ENCODE results near the gene CRHR1. TPM values are rescaled to one million over a fixed set of nuclear protein-coding genes. Genes with fewer than 3 reads are reported as not detected.

Gene CRHR1
- total RNA-seq, 1 experiment from 2014 or later: 0.48 TPM

DNA sequence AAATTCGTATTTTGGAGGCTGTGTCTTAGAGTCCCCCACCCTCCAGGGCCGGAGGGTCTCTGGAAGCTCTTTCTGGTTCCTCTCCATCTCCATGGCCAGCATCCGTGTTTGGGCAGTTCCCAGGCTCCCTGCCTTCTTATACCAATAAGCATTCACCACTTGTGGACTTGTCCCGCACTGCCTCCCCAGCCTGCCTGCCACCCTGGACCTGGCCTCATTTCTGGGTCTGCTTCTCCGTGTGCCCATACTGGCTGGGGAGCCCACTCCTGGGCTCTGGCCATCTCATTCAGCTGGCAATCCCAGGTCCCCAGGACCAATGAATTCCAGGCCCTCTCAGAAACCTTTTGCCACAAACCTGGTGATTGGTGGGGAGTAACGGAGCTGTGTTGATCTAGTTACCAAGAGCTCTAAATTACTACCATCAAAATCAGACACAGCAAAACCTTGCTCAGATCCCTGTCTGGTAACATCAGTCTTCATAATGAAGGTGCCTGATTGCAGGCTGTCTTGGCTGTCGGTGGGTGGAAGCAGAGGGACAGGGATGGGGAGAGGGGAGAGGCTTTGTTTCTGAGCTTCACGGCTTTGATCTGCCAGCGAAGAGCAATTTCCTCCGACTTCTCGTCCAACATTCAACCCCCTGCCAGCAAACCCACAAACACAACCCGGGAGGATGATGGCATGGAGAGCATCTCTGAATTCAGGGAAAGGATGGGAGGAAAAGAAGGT lies 27.7 kb upstream of the CRHR1 start:
- in situ Hi-C loops (cut with HindIII; ENCODE audit: low pct_unique_long_range_greater_than_20kb, low sequenced_read_pairs): no loop called here
- DNase-seq (ENCODE audit: low read depth, low spot score): no peak

DNA sequence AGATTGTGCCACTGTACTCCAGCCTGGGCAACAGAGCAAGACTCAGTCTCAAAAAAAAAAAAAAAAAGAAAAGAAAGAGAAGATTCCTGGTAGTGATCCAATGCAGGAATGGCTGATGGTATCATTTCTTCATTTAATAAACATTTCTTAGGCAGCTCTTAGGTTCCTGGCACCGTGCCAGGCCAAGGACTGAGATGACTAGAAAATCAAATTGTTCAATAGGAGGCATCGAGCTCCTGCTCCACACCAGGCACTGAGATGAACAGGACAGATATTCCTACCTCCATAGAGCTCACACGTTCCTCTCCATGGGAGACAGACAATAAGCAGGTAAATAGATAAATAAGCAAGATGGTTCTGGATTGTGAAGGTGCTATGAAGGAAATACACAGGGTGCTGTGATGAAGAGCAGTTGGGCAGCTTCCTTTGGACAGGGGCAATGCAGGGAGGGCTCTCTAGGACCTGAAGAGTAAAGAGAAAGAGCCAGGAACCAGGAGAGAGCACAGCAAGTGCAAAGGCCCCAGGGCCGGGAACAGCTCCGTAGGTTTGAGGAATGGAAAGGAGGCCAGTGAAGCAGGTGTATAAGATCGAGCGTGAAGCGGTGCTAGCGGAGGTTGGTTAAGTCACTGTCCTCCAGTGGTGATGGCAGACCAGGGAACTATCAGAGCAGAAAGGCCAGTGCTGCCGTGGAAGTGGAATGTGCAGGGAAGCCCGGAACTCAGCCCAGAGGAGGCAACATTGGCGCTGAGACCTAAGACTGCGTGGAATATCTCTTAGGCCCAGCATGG lies 26.5 kb upstream of the CRHR1 start:
- no peak for DNase-seq (ENCODE audit: low read depth, low spot score)
- in situ Hi-C loops (cut with HindIII; ENCODE audit: low pct_unique_long_range_greater_than_20kb, low sequenced_read_pairs): no loop called here

DNA sequence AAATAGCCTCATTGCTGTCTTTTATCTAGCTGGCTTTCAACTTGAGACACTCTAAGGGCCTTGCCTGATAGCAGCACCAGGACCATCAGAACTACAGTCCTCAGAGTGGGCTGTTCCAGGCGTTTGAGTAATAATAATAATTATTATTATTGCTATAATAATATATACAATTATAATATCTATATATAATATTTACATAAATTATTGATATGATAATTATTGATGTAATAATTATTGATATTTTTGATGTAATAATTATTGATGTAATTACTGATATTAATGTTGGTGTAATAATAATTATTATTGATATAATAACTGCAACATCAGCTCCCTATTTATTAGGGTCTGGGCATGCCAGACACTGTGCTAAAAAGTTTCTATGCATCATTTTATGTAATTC lies 25.6 kb upstream of the CRHR1 start:
- in situ Hi-C loops (cut with HindIII; ENCODE audit: low pct_unique_long_range_greater_than_20kb, low sequenced_read_pairs): no loop called here
- no peak for DNase-seq (ENCODE audit: low read depth, low spot score)

DNA sequence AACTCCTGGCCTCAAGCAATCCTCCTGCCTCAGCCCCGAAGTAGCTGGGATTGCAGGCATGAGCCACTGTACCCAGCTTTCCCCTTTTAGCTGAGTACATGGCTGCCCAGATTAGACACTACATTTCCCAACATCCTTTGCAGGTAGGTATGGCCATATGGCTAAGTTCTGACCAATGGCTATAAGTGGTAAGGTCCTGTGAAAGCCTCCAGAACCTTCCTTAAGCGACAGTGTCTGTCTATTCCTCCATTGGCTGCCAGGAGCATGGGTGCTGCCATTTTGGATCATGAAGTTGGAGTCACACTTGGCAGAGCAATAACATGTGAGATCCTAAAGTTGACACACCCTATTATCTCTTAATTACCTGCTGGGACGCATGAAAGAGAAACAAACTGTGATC lies 24.4 kb upstream of the CRHR1 start:
- in situ Hi-C loops (cut with HindIII; ENCODE audit: low pct_unique_long_range_greater_than_20kb, low sequenced_read_pairs): no loop called here
- peak; percentile 49 for DNase-seq (ENCODE audit: low read depth, low spot score)

DNA sequence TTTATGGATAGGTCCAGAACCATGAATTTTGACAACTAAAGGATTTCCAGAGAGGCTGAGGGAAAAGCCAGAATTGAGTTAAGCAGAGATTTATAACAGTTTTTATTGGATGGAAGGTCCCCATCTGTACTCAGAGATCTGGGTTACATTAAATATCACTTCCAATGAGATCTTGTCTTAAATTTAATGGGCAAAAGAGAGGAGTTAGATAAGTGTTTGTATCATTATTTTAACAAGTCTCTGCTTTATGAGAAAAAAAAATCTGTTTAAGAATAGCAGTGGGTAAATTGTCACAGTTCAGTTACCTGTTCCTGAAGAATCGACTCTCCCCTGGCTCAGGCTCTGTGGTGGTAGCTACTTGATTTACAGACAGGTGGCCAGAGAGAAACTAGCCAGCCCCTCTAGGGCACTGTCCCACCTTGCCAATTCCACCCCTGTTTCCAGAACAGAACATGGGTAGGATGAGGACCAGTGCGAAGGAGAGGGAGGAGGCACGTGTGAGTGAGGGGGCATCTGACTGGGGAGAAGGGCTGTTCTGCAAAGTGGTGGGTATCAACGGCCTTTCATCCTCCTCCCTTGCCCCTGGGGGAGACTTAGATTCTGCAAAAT lies 22.1 kb upstream of the CRHR1 start:
- no peak for DNase-seq (ENCODE audit: low read depth, low spot score)
- in situ Hi-C loops (cut with HindIII; ENCODE audit: low pct_unique_long_range_greater_than_20kb, low sequenced_read_pairs): no loop called here

DNA sequence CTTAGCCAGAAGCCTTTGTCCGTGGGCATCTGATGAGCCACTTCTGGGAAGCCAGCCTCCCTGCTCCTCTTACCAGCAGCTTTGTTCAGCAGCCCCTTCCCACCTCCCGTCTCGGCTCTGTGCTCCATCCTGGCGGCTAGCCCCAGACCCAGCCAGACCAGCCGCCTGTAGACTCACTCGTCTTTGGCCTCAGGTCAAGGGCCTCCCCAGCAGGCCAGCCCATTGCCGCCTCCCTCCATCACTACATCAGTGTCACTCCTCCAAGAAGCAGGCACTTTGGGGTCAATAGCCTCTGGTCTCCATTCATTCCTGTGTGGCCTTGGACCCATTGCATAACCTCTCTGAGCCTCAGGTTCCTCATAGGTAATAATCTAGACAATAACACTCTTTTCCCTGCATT lies 20.9 kb upstream of the CRHR1 start:
- no peak for DNase-seq (ENCODE audit: low read depth, low spot score)
- in situ Hi-C loops (cut with HindIII; ENCODE audit: low pct_unique_long_range_greater_than_20kb, low sequenced_read_pairs): no loop called here

DNA sequence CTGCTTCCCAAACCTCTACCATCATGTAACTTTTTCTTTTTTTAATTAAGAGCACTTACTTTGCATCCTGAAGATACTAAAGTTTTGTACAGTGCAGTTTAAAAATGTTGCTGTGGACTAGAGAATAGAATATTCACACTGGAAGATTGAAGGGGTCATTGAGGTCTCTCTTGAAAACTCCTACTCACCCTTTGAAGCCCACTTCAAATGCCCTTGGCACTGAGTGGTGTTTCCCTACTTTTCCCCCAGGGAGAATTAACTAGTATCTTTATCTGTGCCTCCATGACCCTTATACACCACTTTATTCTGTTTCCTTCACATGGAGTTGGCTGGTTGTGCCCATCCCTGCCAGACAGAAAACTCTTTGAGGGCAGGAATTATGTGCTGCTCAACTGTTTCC lies 19.6 kb upstream of the CRHR1 start:
- in situ Hi-C loops (cut with HindIII; ENCODE audit: low pct_unique_long_range_greater_than_20kb, low sequenced_read_pairs): no loop called here
- no peak for DNase-seq (ENCODE audit: low read depth, low spot score)

DNA sequence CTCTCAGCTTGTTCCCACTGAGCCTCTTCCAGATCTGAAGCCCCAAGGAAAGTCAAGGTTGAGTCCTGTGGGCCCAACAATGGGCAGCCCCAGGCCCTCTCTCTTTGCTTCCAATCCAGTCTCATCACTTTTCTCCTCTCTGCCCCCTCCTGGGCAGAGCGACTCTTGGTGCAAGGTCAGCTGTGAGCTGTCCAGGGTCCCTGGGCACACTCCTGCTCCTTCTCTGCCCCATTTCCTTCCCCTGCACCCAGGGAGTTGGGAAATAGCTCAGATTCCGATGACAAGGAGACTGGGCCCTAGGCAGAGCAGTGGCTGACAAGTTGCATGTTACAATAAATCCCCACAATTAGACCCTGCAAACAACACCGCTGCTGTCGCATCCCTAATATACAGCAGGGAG lies 16.1 kb upstream of the CRHR1 start:
- no peak for DNase-seq (ENCODE audit: low read depth, low spot score)
- in situ Hi-C loops (cut with HindIII; ENCODE audit: low pct_unique_long_range_greater_than_20kb, low sequenced_read_pairs): no loop called here

DNA sequence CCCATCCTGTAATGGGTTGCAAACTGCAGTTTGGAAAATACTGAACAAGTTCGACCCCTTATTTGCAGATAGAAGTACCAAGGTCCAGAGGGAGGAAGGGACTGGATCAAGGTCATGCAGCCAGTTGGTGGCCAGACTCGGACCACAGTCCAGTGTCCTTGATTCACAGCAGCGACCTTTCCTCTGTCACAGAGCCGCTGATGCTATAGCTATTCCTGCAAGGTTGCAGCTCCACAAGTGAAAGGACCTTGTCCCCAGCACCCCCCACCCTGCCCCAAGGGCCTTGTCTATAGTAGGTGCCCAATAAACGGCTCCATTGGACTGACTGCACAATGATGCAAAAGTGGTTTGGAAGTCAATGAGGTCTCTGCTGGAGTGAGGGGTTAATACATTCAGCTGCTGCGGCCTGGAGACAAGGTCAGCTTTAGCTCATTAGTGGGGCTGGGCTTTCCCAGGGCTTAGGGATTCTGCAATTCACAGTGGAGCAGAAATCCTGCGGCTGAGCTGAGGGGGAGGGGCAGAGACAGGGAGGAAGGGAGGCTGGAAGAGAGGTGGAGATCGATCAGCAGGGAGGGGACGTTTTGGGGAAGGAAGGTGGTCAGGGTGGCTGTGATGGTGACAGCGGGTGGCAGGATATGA lies 13.4 kb upstream of the CRHR1 start:
- DNase-seq (ENCODE audit: low read depth, low spot score): no peak
- in situ Hi-C loops (cut with HindIII; ENCODE audit: low pct_unique_long_range_greater_than_20kb, low sequenced_read_pairs): no loop called here

DNA sequence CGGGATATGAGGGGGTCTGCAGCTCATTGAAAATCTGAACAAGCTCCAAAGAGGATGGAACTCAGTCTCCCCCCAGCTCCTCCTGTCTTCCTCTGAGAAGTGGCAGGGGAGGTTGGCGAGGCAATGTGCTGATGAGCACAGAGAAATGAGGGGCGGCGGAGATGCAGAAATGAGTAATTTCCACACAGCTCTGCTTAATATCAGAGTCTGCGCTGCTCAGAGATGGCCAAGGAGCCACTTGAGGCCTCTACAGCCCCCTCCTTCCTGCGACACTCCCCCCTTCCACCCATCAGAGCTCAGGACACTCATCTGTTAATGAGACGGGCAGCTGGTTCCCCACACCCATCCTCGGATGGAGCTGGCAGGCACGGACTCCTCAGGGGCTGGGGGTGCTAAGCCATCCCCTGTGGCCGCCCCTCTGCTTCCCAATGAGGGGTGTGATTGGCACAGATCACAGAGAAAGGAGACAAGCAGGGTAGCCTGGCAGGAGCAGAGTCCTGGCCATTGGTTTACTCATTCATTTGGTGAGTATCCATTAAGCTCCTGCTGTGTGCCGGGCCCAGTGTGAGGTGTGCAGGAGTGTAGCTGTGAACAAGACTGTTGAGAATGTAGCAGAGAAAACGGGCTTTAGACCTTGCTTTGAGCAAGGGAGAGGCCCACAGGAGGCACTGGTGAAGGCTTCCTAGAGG lies 12.7 kb upstream of the CRHR1 start:
- in situ Hi-C loops (cut with HindIII; ENCODE audit: low pct_unique_long_range_greater_than_20kb, low sequenced_read_pairs): no loop called here
- DNase-seq (ENCODE audit: low read depth, low spot score): no peak

DNA sequence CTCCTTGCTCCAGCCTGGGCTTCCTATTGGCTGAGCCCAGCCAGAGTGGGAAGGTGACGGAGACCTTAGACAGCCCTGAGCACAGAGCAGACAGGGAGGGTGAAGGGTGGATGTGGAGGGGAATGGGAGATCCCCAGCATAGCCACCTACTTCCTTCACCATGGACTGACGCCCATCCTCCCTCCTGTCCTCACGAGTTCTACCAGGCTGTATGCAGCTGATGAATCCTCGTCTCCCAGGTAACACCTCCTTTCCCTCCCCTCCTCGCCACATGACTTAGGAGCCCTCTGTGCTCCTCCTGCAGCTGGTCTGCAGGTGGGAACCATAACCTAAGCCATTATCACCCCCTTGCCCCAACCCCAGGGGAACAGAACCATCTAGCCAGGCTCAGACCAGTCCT lies 9.0 kb upstream of the CRHR1 start:
- in situ Hi-C loops (cut with HindIII; ENCODE audit: low pct_unique_long_range_greater_than_20kb, low sequenced_read_pairs): no loop called here
- no peak for DNase-seq (ENCODE audit: low read depth, low spot score)

DNA sequence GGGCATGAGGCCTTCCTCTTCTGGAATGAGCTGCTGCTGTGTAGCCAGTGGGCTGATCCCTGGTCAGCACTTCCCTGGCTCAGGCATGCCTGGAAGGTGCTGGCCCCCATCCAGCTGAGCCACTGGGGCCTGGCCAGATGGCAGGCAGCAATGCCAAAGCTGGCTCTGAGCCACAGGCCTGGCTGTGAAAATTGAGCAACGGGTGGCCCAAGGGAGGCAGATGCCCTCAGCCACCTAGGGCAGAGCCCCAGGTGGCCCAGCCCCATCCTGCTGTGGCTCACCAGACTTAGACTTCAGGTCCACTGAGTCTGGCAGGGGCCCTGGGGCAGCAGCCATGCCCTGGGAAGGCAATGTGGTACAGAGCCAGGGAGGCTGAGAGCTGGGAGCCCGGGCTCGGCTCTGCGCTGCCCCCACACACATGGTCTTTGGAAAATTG lies 8.5 kb upstream of the CRHR1 start:
- DNase-seq (ENCODE audit: low read depth, low spot score): no peak
- in situ Hi-C loops (cut with HindIII; ENCODE audit: low pct_unique_long_range_greater_than_20kb, low sequenced_read_pairs): no loop called here

DNA sequence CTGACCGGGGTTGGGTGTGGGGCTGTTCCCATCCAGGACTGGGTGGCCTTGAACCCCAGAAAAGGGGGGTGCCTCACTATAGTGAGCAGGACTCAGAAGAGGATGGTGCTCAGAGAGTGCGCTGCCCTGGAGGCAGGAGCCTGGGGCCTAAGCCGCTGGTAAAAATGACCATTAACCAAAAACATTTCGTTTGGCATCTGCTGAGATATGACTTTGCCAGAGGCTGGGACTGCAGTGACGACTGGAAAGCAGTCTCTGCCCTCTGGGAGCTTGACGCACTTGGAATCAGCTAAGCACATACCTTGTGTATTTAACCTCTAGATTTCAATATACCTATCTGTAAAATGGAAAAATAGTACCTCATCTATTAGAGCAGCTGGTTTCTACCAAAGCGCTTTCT lies 7.2 kb upstream of the CRHR1 start:
- in situ Hi-C loops (cut with HindIII; ENCODE audit: low pct_unique_long_range_greater_than_20kb, low sequenced_read_pairs): no loop called here
- no peak for DNase-seq (ENCODE audit: low read depth, low spot score)

DNA sequence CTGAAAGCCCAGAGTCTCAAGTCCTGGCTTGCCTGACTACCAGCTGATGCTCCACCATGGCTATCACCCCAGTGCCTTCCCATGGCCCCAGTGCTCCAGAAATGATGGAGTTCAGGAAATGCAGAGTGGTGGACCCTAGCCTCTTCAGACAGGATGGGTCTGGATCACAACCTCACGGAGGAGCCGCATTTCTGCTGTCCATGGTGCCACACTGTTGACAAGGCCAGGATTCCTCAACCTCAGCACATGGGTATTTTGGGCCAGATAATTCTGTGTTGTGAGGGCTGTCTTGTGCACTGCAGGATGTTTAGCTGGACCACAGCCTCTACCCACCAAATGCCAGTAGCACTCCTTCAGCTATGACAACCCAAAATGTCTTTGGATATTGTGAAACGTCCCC lies 6.7 kb upstream of the CRHR1 start:
- in situ Hi-C loops (cut with HindIII; ENCODE audit: low pct_unique_long_range_greater_than_20kb, low sequenced_read_pairs): no loop called here

DNA sequence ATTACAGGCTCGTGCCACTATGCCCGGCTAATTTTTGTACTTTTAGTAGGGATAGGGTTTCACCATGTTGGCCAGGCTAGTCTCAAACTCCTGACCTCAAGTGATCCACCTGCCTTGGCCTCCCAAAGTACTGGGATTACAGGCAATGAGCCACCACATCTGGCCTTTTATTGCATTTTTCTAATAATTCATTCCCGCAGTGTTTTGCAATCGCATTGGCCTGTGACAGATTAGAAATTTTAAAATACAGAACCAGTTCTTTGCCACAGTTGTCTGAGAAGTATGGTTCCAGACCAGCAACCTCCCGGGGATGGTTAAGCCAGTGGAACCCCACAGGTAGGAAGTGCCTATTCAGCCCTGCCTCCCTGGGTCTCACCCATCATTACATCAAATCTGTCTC lies 3.2 kb upstream of the CRHR1 start:
- in situ Hi-C loops (cut with HindIII; ENCODE audit: low pct_unique_long_range_greater_than_20kb, low sequenced_read_pairs): no loop called here
- no peak for DNase-seq (ENCODE audit: low read depth, low spot score)

More for the DNA sequence above, 6.7 kb upstream of the CRHR1 start:
- no peak for DNase-seq (ENCODE audit: low read depth, low spot score)

DNA sequence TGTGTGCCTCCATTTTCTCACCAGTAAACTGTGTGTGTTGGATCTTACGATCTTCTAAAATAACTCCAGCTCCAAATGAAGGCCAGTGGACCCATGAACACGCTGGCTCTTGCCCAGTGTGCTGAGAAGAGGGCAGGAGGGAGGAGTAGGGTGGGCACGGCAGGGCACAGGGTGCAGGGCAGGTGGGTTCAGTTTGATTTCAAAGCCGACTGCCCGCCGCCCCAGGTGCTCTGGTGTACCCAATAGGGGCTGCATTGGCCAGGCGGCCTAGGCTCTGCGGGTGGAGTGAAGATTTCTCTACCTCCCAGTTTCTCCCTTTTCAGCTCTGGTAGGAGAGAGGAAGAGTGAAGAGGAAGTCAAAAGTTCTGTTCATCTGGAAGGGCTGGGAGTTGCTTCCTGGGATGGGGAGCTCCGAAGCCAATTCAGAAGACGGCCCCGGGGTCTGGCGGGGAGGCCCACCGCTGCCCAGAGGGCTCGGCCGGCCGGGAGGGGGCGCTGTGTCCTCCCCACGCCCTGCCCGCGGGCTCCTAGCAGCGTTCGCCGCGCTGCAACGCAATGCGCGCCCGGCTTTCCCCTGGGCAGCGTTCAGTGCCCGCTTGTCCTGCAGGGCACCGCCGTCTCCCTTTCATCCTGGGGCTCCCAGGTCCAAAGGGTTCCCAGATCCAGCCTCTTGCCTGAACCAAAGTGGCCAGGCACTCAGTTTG lies 1.1 kb upstream of the CRHR1 start:
- in situ Hi-C loops (cut with HindIII; ENCODE audit: low pct_unique_long_range_greater_than_20kb, low sequenced_read_pairs): no loop called here
- peak; percentile 47 for DNase-seq (ENCODE audit: low read depth, low spot score)

DNA sequence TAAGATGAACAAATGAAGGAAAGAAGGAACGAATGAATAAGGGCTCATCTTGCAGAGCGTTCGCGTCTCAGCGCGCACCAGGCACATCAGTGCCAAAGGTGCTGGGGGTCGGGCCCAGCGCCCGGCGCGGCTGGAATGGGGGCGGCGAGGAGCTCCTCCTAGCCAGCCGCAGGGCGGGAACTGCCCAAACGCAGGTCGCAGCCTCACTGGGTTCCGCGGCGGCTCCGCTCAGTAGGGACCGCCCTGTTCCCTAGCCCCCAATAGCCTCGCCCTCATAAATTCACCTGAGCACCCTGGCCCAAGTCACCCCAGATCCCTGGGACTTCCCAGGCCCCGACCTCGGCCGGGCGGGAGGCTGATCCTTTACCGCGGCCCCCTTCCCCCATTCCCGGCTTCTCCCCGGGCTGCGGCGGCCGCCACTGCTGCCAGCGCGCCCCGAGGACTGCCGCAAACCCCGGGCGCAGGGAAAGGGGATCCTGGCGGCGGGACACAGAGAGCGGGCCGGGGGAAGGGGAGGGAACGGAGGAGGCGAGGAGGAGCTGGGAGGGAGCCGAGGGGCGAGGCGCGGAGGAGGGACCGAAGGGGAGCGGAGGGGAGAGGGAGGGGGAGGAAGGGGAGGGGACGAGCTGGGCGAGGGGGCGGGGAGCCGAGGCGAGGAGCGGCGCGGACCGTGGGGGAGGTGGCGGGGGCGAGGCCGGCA lies 377 bp upstream of the CRHR1 start:
- in situ Hi-C loops (cut with HindIII; ENCODE audit: low pct_unique_long_range_greater_than_20kb, low sequenced_read_pairs): no loop called here
- peak; percentile 40 for DNase-seq (ENCODE audit: low read depth, low spot score)
